OCI-LY7 (cell line): ENCODE data around the gene PLEKHF1. TPM values are rescaled to one million over a fixed set of nuclear protein-coding genes. Genes with fewer than 3 reads are reported as not detected.
A peak's percentile ranks its signal among the peaks of the same experiment; 100 is the strongest.

Experiments used
- BruUV-seq: library from RNA; stranded (reverse); fragments of 400-500 nt; replicated peaks from 2 replicates; lab custom pipeline; 2021; lab: Mats Ljungman, UMichigan
- CTCF ChIA-PET: fragments of 300-600 bp; sonication (Branson Sonifier 250); formaldehyde crosslinking; loops from one replicate; lab custom pipeline; 2022; ENCODE audit warnings: antibody characterized with exemption; ENCODE audit not compliant: unreplicated experiment; lab: Charles Lee
- POLR2A ChIA-PET: fragments of 300-600 bp; sonication (Branson Sonifier 250); formaldehyde crosslinking; loops from one replicate; lab custom pipeline; 2022; ENCODE audit warnings: antibody characterized with exemption; lab: Charles Lee
- DNase-seq: peaks from one replicate; pipeline ENCODE4 v3.0.0-alpha.2; 2015; ENCODE audit warnings: low spot score
- H2AFZ ChIP-seq: fragments of 200-600 bp; sonication (generic), shearing (Covaris generic); 2 replicates; pipeline ENCODE4 v1.6.1; 2014; ENCODE audit warnings: mild to moderate bottlenecking, antibody characterized with exemption, low read length, moderate library complexity
- H3K27ac ChIP-seq: fragments of 200-600 bp; sonication (generic); 2 replicates; pipeline ENCODE4 v1.5.1; 2014; ENCODE audit warnings: mixed run types, low read depth, mild to moderate bottlenecking, moderate library complexity, low read length, inconsistent platforms; ENCODE audit not compliant: poor library complexity, severe bottlenecking
- H3K36me3 ChIP-seq: fragments of 200-600 bp; sonication (generic); 2 replicates; pipeline ENCODE4 v1.6.1; 2014; ENCODE audit warnings: mild to moderate bottlenecking, antibody characterized with exemption, low read length, moderate library complexity, mixed read lengths; ENCODE audit not compliant: insufficient read depth
- H3K4me1 ChIP-seq: fragments of 200-600 bp; sonication (generic); 2 replicates; pipeline ENCODE4 v1.5.1; 2014; ENCODE audit warnings: mild to moderate bottlenecking, low read length; ENCODE audit not compliant: insufficient read depth, poor library complexity, severe bottlenecking
- H3K4me2 ChIP-seq: fragments of 200-600 bp; sonication (generic); 2 replicates; pipeline ENCODE4 v1.6.1; 2014; ENCODE audit warnings: mild to moderate bottlenecking, low read length
- H3K4me3 ChIP-seq: fragments of 200-600 bp; sonication (generic); 2 replicates; pipeline ENCODE4 v1.5.1; 2014; ENCODE audit warnings: mild to moderate bottlenecking, low read depth, low read length; ENCODE audit not compliant: poor library complexity, severe bottlenecking
- H3K79me2 ChIP-seq: fragments of 200-600 bp; sonication (generic); 2 replicates; pipeline ENCODE4 v1.6.1; 2016; ENCODE audit warnings: low read depth, mild to moderate bottlenecking, low read length, moderate library complexity, mixed read lengths; ENCODE audit not compliant: insufficient read depth
- H3K9me2 ChIP-seq: fragments of 200-600 bp; sonication (generic); 2 replicates; pipeline ENCODE4 v1.6.1; 2016; ENCODE audit warnings: mild to moderate bottlenecking, low read length, mixed read lengths; ENCODE audit not compliant: insufficient read depth
- H3K9me3 ChIP-seq: fragments of 200-600 bp; sonication (generic); 2 replicates; pipeline ENCODE4 v1.6.1; 2014; ENCODE audit warnings: mild to moderate bottlenecking, mixed run types, low read length, mixed read lengths
- H4K20me1 ChIP-seq: fragments of 200-600 bp; sonication (generic); 2 replicates; pipeline ENCODE4 v1.6.1; 2014; ENCODE audit warnings: mild to moderate bottlenecking, antibody characterized with exemption, low read length, moderate library complexity, mixed read lengths; ENCODE audit not compliant: insufficient read depth
- EZH2phosphoT487 ChIP-seq: fragments of 200-600 bp; sonication (generic); IDR thresholded peaks from 2 replicates; pipeline ENCODE4 v1.6.1; 2018; ENCODE audit warnings: low read depth, borderline replicate concordance, mild to moderate bottlenecking, mixed run types, antibody characterized with exemption, low read length, moderate library complexity, mixed read lengths
- intact Hi-C: fragments of 100-400 bp; cut with micrococcal nuclease; formaldehyde crosslinking; loops from one replicate; pipeline ENCODE4 v1.10.0; 2022; ENCODE audit not compliant: unreplicated experiment
- total RNA-seq, 2 experiments: library from RNA; depleted of rRNA in 1 of 2; stranded (reverse); fragments of >200 nt in 1 of 2; shearing (Covaris generic) in 1 of 2; gene quantifications; 2 replicates each; pipeline ENCODE4 v1.2.3, GENCODE V29; 2014 to 2022
- TF ChIP-seq, protein P1 (sequence below): fragments of 200-600 bp; sonication (generic); conservative IDR thresholded peaks from 2 replicates; pipeline ENCODE4 v1.5.1; 2014; ENCODE audit warnings: mild to moderate bottlenecking, antibody characterized with exemption, low read length, moderate library complexity, mixed read lengths

The PLEKHF1 gene
- total RNA-seq, 2 experiments from 2014 or later: 5.0 to 7.0 TPM

- H3K27ac ChIP-seq: no peak overlapping the region
- H3K79me2 ChIP-seq: no peaks in the 10 kb centered on the region
- H4K20me1 ChIP-seq: no peaks in the 10 kb centered on the region
- H3K9me2 ChIP-seq: no peaks in the 10 kb centered on the region
- no peak for DNase-seq
- peak overlapping the region; percentile 86 for H3K4me3 ChIP-seq
- H3K9me3 ChIP-seq: no peaks in the 10 kb centered on the region
- no TSS peak for BruUV-seq
- H3K36me3 ChIP-seq: no peaks in the 10 kb centered on the region
- TF ChIP-seq, protein P1, sequence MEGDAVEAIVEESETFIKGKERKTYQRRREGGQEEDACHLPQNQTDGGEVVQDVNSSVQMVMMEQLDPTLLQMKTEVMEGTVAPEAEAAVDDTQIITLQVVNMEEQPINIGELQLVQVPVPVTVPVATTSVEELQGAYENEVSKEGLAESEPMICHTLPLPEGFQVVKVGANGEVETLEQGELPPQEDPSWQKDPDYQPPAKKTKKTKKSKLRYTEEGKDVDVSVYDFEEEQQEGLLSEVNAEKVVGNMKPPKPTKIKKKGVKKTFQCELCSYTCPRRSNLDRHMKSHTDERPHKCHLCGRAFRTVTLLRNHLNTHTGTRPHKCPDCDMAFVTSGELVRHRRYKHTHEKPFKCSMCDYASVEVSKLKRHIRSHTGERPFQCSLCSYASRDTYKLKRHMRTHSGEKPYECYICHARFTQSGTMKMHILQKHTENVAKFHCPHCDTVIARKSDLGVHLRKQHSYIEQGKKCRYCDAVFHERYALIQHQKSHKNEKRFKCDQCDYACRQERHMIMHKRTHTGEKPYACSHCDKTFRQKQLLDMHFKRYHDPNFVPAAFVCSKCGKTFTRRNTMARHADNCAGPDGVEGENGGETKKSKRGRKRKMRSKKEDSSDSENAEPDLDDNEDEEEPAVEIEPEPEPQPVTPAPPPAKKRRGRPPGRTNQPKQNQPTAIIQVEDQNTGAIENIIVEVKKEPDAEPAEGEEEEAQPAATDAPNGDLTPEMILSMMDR: no peak
- intact Hi-C loops: no loop called here
- H3K4me1 ChIP-seq: peaks cover 37% of the 10 kb centered on the region
- peak overlapping the region; percentile 96; the same call in 1 of the 2 replicates for H3K4me2 ChIP-seq
- POLR2A ChIA-PET: interaction anchor here (0.6 to 1.0 kb wide), 3 partner anchors 49 to 60 kb away, joined by 3 to 4 read pairs (median 4); partner anchors contain the start of gene POP4
- H2AFZ ChIP-seq: no peak overlapping the region
- CTCF ChIA-PET: interaction anchor here (0.6 to 2.2 kb wide), 4 partner anchors 28 to 455 kb away, joined by 3 to 6 read pairs (median 4); no protein-coding TSS in a partner anchor
Observed at GRCh38 chr19:29666578-29667386, 1.5 kb downstream of the PLEKHF1 start.

DNA sequence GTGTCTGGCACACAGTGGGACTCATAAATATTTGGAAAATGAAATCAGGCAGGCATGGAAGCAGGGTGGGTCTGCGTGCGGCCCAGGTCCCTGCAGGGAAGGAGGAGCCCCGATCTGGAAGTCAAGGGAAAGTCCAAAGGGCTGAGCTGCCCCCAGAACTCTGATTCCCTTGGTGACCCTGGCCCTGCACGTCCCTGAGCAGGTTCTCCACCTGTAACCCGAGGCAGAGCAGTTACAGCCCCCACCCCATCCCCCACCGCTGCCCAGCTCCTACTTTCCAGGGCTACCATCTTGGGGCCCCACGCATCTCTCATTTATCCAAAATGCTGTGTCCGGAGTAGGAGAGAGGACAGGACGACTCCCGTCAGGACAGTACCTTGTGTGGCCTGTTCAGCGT lies 2.1 kb downstream of the PLEKHF1 start:
- ChIA-PET CTCF (interaction anchor here (0.7 to 2.2 kb wide), 3 partner anchors 27 to 57 kb away, joined by 3 to 6 read pairs (median 5); no protein-coding TSS in a partner anchor), POLR2A (interaction anchor here (0.6 to 1.0 kb wide), 4 partner anchors 50 to 772 kb away, joined by 3 to 4 read pairs (median 4); partner anchors contain the start of gene POP4)
- Histone ChIP-seq H3K9me3 (no peaks in the 10 kb centered on the region), H4K20me1 (no peaks in the 10 kb centered on the region), H3K27ac (no peak overlapping the region), H3K4me2 (no peak overlapping the region), H3K36me3 (no peaks in the 10 kb centered on the region), H3K79me2 (no peaks in the 10 kb centered on the region), H3K4me3 (no peak overlapping the region), H3K9me2 (no peaks in the 10 kb centered on the region), H2AFZ (no peak overlapping the region), H3K4me1 (peaks cover 43% of the 10 kb centered on the region)
- intact Hi-C loops: no loop called here
- DNase-seq: no peak
- TF ChIP-seq, protein P1: no peak
- no peak for TF ChIP-seq EZH2phosphoT487
- no TSS peak for BruUV-seq
